A549 (cell line): Measurements from ENCODE around the gene KRTAP19-5.

Source experiments
- CHD2 ChIP-seq: fragments of 150-350 bp; IDR thresholded peaks from 2 replicates; pipeline ENCODE4 v1.6.1; 2014; ENCODE audit warnings: low read length; ENCODE audit not compliant: partially characterized antibody
- CTCF ChIP-seq: fragments of >200 bp; sonication (Bioruptor Twin); formaldehyde crosslinking; IDR thresholded peaks from 3 replicates; pipeline ENCODE4 v1.5.1; 2016
- EHMT2 ChIP-seq: fragments of 200-600 bp; sonication (generic); IDR thresholded peaks from 2 replicates; pipeline ENCODE4 v1.6.1; 2016; ENCODE audit warnings: antibody characterized with exemption, low read depth, mild to moderate bottlenecking, moderate library complexity
- GATA3 ChIP-seq: IDR thresholded peaks from 2 replicates; pipeline ENCODE4 v1.6.1; 2012; ENCODE audit warnings: borderline replicate concordance
- HDAC2 ChIP-seq: fragments of 200-600 bp; sonication (generic); IDR thresholded peaks from 2 replicates; pipeline ENCODE4 v1.6.1; 2016
- KDM5A ChIP-seq: fragments of 200-600 bp; sonication (generic); IDR thresholded peaks from 2 replicates; pipeline ENCODE4 v1.6.1; 2016; ENCODE audit warnings: antibody characterized with exemption, mild to moderate bottlenecking
- POLR2A ChIP-seq: IDR thresholded peaks from 2 replicates; pipeline ENCODE4 v1.6.1; 2012; ENCODE audit warnings: mild to moderate bottlenecking, low read length
- POLR2AphosphoS2 ChIP-seq: conservative IDR thresholded peaks from 2 replicates; pipeline ENCODE4 v1.6.1; 2012; ENCODE audit warnings: low read length, improper control_type of control experiment, inconsistent platforms
- RCOR1 ChIP-seq: fragments of 150-350 bp; IDR thresholded peaks from 2 replicates; pipeline ENCODE4 v1.6.1; 2014; ENCODE audit warnings: antibody characterized with exemption, low read length, low read depth
- RNF2 ChIP-seq: fragments of 200-600 bp; sonication (generic); IDR thresholded peaks from 2 replicates; pipeline ENCODE4 v1.6.1; 2016; ENCODE audit warnings: low read depth, mild to moderate bottlenecking, antibody characterized with exemption, moderate library complexity, borderline replicate concordance
- SMC3 ChIP-seq: fragments of >200 bp; sonication (Bioruptor Twin); formaldehyde crosslinking; IDR thresholded peaks from 3 replicates; pipeline ENCODE4 v1.6.1; 2018; ENCODE audit warnings: inconsistent platforms
- SREBF2 ChIP-seq: fragments of 450-650 bp; IDR thresholded peaks from 2 replicates; pipeline ENCODE4 v1.6.1; 2014; ENCODE audit warnings: mild to moderate bottlenecking, moderate library complexity
- TP53 ChIP-seq: fragments of 250-450 bp; sonication (Bioruptor Pico); IDR thresholded peaks from 2 replicates; pipeline ENCODE4 v1.5.0; 2021; ENCODE audit warnings: mild to moderate bottlenecking, moderate library complexity

DNA sequence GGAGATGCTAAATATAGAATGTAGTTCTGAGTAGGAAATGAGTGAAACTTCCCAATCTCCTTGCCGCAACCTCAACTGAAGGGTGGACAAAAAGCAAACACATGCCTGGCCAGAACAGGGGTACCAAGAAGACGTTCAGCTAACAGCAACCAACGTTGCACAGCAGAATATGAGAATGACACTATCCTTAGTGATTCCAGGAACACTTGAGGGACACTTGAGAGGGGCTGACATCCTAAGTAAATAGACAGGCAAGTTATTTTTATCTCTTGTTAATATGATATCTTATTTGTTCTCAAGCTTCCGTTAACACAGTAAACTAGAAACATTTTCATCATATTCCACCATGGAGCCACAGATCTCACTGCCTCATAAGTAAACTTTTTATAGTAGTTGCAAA is 22.7 kb downstream of the KRTAP19-5 start:
- TF ChIP-seq POLR2A: no peak
- TF ChIP-seq CTCF: no peak
- TF ChIP-seq RNF2: no peak
- TF ChIP-seq KDM5A: no peak
- no peak for TF ChIP-seq GATA3
- no peak for TF ChIP-seq RCOR1
- TF ChIP-seq HDAC2: no peak
- TF ChIP-seq SMC3: no peak
- no peak for TF ChIP-seq POLR2AphosphoS2
- TF ChIP-seq EHMT2: no peak
- no peak for TF ChIP-seq TP53 (CRISPR knock-in tag)
- no peak for TF ChIP-seq SREBF2
- no peak for TF ChIP-seq CHD2
